Measurements from ENCODE around the gene PAMR1. TPM values are rescaled to one million over a fixed set of nuclear protein-coding genes. Genes with fewer than 3 reads are reported as not detected.

PAMR1 gene
- total and polyA plus RNA-seq, 2 donors (not counting 1 experiment from before 2014, with no cell fraction given) = 120 to 159 TPM

DNA sequence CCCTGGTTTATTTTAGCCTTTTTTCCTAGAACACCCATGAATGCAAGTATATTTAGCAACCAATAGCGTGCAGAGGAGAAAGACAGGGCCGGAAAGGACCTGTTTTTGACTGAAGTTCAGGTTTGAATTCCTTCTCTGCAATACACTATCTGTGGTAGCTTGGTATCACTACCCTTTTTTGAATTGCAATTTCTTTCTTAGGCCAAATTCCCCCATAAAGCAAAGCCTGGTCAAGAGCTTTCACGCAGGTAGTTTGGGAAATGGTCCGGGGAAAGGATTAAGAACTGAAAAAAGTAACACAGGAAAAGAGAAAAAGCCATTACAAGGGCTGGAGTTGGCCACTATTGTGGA, 38.8 kb upstream of the PAMR1 start:
- no peaks in the 10 kb centered on the region for H3K9me3 ChIP-seq (ENCODE audit: control insufficient read depth, insufficient read depth, low read depth, low read length)
- H2AFZ ChIP-seq (ENCODE audit: low read length) = no peak overlapping the region
- H3K4me3 ChIP-seq (replicated peaks in 1 of 4; ENCODE audit: control extremely low read depth in 1 of 4, insufficient read depth in 1 of 4, low read depth in 3 of 4, low read length in 4 of 4) = no peak overlapping the region
- TF ChIP-seq CTCF (conservative IDR thresholded peaks at IDR 0.05 in 1 of 2, IDR thresholded peaks at IDR 0.05 in 1 of 2; ENCODE audit: low read depth in 1 of 2, low read length in 2 of 2) = no peak
- no peak for TF ChIP-seq EZH2 (IDR thresholded peaks at IDR 0.05; ENCODE audit: low read length, missing control alignments)
- H3K9ac ChIP-seq (ENCODE audit: insufficient read depth, low read length) = no peak overlapping the region
- H3K27me3 ChIP-seq (ENCODE audit: control insufficient read depth, insufficient read depth, low read length) = no peaks in the 10 kb centered on the region
- no peaks in the 10 kb centered on the region for H4K20me1 ChIP-seq (ENCODE audit: control insufficient read depth, extremely low read depth, insufficient read depth, low read length)
- H3K27ac ChIP-seq (ENCODE audit: insufficient read depth, low read length) = no peak overlapping the region
- H3K4me1 ChIP-seq (ENCODE audit: control insufficient read depth, extremely low read depth, insufficient read depth, low read length) = no peaks in the 10 kb centered on the region
- no peaks in the 10 kb centered on the region for H3K36me3 ChIP-seq (ENCODE audit: control insufficient read depth, insufficient read depth, low read length)
- no peaks in the 10 kb centered on the region for H3K79me2 ChIP-seq (ENCODE audit: control insufficient read depth, insufficient read depth, low read length)
- DNase-seq (ENCODE audit: low read depth in 2 of 2) = no peak
- H3K4me2 ChIP-seq (ENCODE audit: extremely low read depth, insufficient read depth, low read length) = no peak overlapping the region

- TF ChIP-seq EZH2 (IDR thresholded peaks at IDR 0.05; ENCODE audit: low read length, missing control alignments) (no peak), CTCF (conservative IDR thresholded peaks at IDR 0.05 in 1 of 2, IDR thresholded peaks at IDR 0.05 in 1 of 2; ENCODE audit: low read depth in 1 of 2, low read length in 2 of 2) (no peak)
- Histone ChIP-seq H3K9ac (ENCODE audit: insufficient read depth, low read length) (no peak overlapping the region), H3K27me3 (ENCODE audit: control insufficient read depth, insufficient read depth, low read length) (no peaks in the 10 kb centered on the region), H3K4me2 (ENCODE audit: extremely low read depth, insufficient read depth, low read length) (peak overlapping the region; percentile 48), H2AFZ (ENCODE audit: low read length) (no peak overlapping the region), H3K36me3 (ENCODE audit: control insufficient read depth, insufficient read depth, low read length) (no peaks in the 10 kb centered on the region), H3K4me1 (ENCODE audit: control insufficient read depth, extremely low read depth, insufficient read depth, low read length) (no peaks in the 10 kb centered on the region), H3K27ac (ENCODE audit: insufficient read depth, low read length) (no peak overlapping the region), H3K9me3 (ENCODE audit: control insufficient read depth, insufficient read depth, low read depth, low read length) (no peaks in the 10 kb centered on the region), H3K79me2 (ENCODE audit: control insufficient read depth, insufficient read depth, low read length) (no peaks in the 10 kb centered on the region), H3K4me3 (replicated peaks in 1 of 4; ENCODE audit: control extremely low read depth in 1 of 4, insufficient read depth in 1 of 4, low read depth in 3 of 4, low read length in 4 of 4) (no peak overlapping the region), H4K20me1 (ENCODE audit: control insufficient read depth, extremely low read depth, insufficient read depth, low read length) (no peaks in the 10 kb centered on the region)
- DNase-seq (ENCODE audit: low read depth in 2 of 2) = peak; percentile 35 to 46
Measured at GRCh38 chr11:35563484-35564244, 38.2 kb upstream of the PAMR1 start.

- no peak overlapping the region for H3K4me2 ChIP-seq (ENCODE audit: extremely low read depth, insufficient read depth, low read length)
- H2AFZ ChIP-seq (ENCODE audit: low read length) = no peak overlapping the region
- no peaks in the 10 kb centered on the region for H4K20me1 ChIP-seq (ENCODE audit: control insufficient read depth, extremely low read depth, insufficient read depth, low read length)
- TF ChIP-seq EZH2 (IDR thresholded peaks at IDR 0.05; ENCODE audit: low read length, missing control alignments) (no peak), CTCF (conservative IDR thresholded peaks at IDR 0.05 in 1 of 2, IDR thresholded peaks at IDR 0.05 in 1 of 2; ENCODE audit: low read depth in 1 of 2, low read length in 2 of 2) (no peak)
- DNase-seq (ENCODE audit: low read depth in 2 of 2) = no peak
- H3K4me3 ChIP-seq (replicated peaks in 1 of 4; ENCODE audit: control extremely low read depth in 1 of 4, insufficient read depth in 1 of 4, low read depth in 3 of 4, low read length in 4 of 4) = no peak overlapping the region
- H3K27me3 ChIP-seq (ENCODE audit: control insufficient read depth, insufficient read depth, low read length) = no peaks in the 10 kb centered on the region
- H3K4me1 ChIP-seq (ENCODE audit: control insufficient read depth, extremely low read depth, insufficient read depth, low read length) = peaks cover 1% of the 10 kb centered on the region
- no peak overlapping the region for H3K27ac ChIP-seq (ENCODE audit: insufficient read depth, low read length)
- no peaks in the 10 kb centered on the region for H3K9me3 ChIP-seq (ENCODE audit: control insufficient read depth, insufficient read depth, low read depth, low read length)
- no peak overlapping the region for H3K9ac ChIP-seq (ENCODE audit: insufficient read depth, low read length)
- H3K36me3 ChIP-seq (ENCODE audit: control insufficient read depth, insufficient read depth, low read length) = no peaks in the 10 kb centered on the region
- H3K79me2 ChIP-seq (ENCODE audit: control insufficient read depth, insufficient read depth, low read length) = no peaks in the 10 kb centered on the region
Measured at GRCh38 chr11:35559949-35560348, 34.5 kb upstream of the PAMR1 start.

Measured in fibroblast of lung (primary cell).